SK-N-SH treated with all-trans-retinoic acid at 6 μM for 48 hours (cell line): ENCODE measurements around the gene TMBIM6.

Source experiments
- ATAC-seq: fragments of 200-7000 bp; cut with Tn5 transposase; 3 replicates; pipeline ENCODE4 v1.9.1; 2020; ENCODE audit warnings: mild to moderate bottlenecking, moderate library complexity
- ARNTL ChIP-seq: fragments of 450-650 bp; formaldehyde crosslinking; IDR thresholded peaks from 2 replicates; pipeline ENCODE4 v1.5.0; 2020; ENCODE audit warnings: low read depth, mild to moderate bottlenecking, moderate library complexity, borderline replicate concordance
- BACH2 ChIP-seq: fragments of 250-450 bp; sonication (Bioruptor Pico); IDR thresholded peaks from 2 replicates; pipeline ENCODE4 v1.9.0; 2021; ENCODE audit warnings: mild to moderate bottlenecking, borderline replicate concordance
- CSDC2 ChIP-seq: fragments of 250-450 bp; sonication (Bioruptor Pico); IDR thresholded peaks from 2 replicates; pipeline ENCODE4 v1.5.0; 2020; ENCODE audit warnings: mild to moderate bottlenecking, moderate library complexity
- ESRRG ChIP-seq: fragments of 250-450 bp; sonication (Bioruptor Pico); IDR thresholded peaks from 2 replicates; pipeline ENCODE4 v1.6.1; 2021; ENCODE audit warnings: mild to moderate bottlenecking
- GLIS3 ChIP-seq: fragments of 250-450 bp; sonication (Bioruptor Pico); IDR thresholded peaks from 2 replicates; pipeline ENCODE4 v1.5.0; 2020; ENCODE audit warnings: mild to moderate bottlenecking, moderate library complexity
- ISL1 ChIP-seq: fragments of 250-450 bp; sonication (Bioruptor Pico); IDR thresholded peaks from 2 replicates; pipeline ENCODE4 v2.1.2; 2022; ENCODE audit warnings: mild to moderate bottlenecking, moderate library complexity
- OSR1 ChIP-seq: fragments of 250-450 bp; sonication (Bioruptor Pico); IDR thresholded peaks from 2 replicates; pipeline ENCODE4 v1.8.0; 2022; ENCODE audit warnings: moderate library complexity, mild to moderate bottlenecking, inconsistent platforms
- PPARA ChIP-seq: fragments of 250-450 bp; sonication (Bioruptor Pico); IDR thresholded peaks from 2 replicates; pipeline ENCODE4 v1.5.0; 2020; ENCODE audit warnings: mild to moderate bottlenecking, borderline replicate concordance
- RARB ChIP-seq: fragments of 250-450 bp; sonication (Bioruptor Pico); IDR thresholded peaks from 2 replicates; pipeline ENCODE4 v1.8.0; 2021; ENCODE audit warnings: mild to moderate bottlenecking, moderate library complexity
- SNAI2 ChIP-seq: fragments of 250-450 bp; sonication (Bioruptor Pico); IDR thresholded peaks from 2 replicates; pipeline ENCODE4 v1.5.0; 2020; ENCODE audit warnings: mild to moderate bottlenecking, moderate library complexity
- TCF4 ChIP-seq: fragments of 250-450 bp; sonication (Bioruptor Pico); IDR thresholded peaks from 2 replicates; pipeline ENCODE4 v1.8.0; 2021; ENCODE audit warnings: mild to moderate bottlenecking, moderate library complexity, borderline replicate concordance
- TOX ChIP-seq: fragments of 250-450 bp; sonication (Bioruptor Pico); IDR thresholded peaks from 2 replicates; pipeline ENCODE4 v1.8.0; 2021; ENCODE audit warnings: mild to moderate bottlenecking, moderate library complexity, borderline replicate concordance
- ZC3H10 ChIP-seq: fragments of 250-450 bp; sonication (Bioruptor Pico); IDR thresholded peaks from 2 replicates; pipeline ENCODE4 v1.5.1; 2021; ENCODE audit warnings: mild to moderate bottlenecking, moderate library complexity
- ZFP3 ChIP-seq: fragments of 250-450 bp; sonication (Bioruptor Pico); IDR thresholded peaks from 2 replicates; pipeline ENCODE4 v1.5.0; 2020; ENCODE audit warnings: mild to moderate bottlenecking, moderate library complexity
- ZNF565 ChIP-seq: fragments of 450-650 bp; formaldehyde crosslinking; conservative IDR thresholded peaks from 2 replicates; pipeline ENCODE4 v1.5.0; 2020; ENCODE audit warnings: low read depth, mild to moderate bottlenecking, moderate library complexity
- ZNF70 ChIP-seq: fragments of 450-650 bp; formaldehyde crosslinking; IDR thresholded peaks from 2 replicates; pipeline ENCODE4 v1.5.0; 2020; ENCODE audit warnings: mild to moderate bottlenecking, moderate library complexity
- ZNF8 ChIP-seq: fragments of 450-650 bp; formaldehyde crosslinking; IDR thresholded peaks from 2 replicates; pipeline ENCODE4 v1.5.0; 2020; ENCODE audit warnings: mild to moderate bottlenecking, moderate library complexity
- TF ChIP-seq, protein P1 (sequence below): fragments of 250-450 bp; sonication (Bioruptor Pico); IDR thresholded peaks from 2 replicates; pipeline ENCODE4 v1.8.0; 2021; ENCODE audit warnings: low read depth, mild to moderate bottlenecking, moderate library complexity, borderline replicate concordance
- TF ChIP-seq, protein P2 (sequence below): fragments of 250-450 bp; sonication (Bioruptor Pico); IDR thresholded peaks from 2 replicates; pipeline ENCODE4 v1.5.0; 2020; ENCODE audit warnings: mild to moderate bottlenecking, moderate library complexity

Gene TMBIM6

GRCh38 chr12:49703647-49704137 lies 37.7 kb upstream of the TMBIM6 start (continued):
- TF ChIP-seq, protein P1, sequence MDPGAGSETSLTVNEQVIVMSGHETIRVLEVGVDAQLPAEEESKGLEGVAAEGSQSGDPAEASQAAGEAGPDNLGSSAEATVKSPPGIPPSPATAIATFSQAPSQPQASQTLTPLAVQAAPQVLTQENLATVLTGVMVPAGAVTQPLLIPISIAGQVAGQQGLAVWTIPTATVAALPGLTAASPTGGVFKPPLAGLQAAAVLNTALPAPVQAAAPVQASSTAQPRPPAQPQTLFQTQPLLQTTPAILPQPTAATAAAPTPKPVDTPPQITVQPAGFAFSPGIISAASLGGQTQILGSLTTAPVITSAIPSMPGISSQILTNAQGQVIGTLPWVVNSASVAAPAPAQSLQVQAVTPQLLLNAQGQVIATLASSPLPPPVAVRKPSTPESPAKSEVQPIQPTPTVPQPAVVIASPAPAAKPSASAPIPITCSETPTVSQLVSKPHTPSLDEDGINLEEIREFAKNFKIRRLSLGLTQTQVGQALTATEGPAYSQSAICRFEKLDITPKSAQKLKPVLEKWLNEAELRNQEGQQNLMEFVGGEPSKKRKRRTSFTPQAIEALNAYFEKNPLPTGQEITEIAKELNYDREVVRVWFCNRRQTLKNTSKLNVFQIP (CRISPR knock-in tag), result no peak
- no peak for TF ChIP-seq ESRRG

- no peak for TF ChIP-seq ZFP3 (CRISPR knock-in tag)
- TF ChIP-seq ZNF70, result no peak
- no peak for TF ChIP-seq OSR1 (CRISPR knock-in tag)
- no peak for TF ChIP-seq GLIS3 (CRISPR knock-in tag)
- TF ChIP-seq, protein P2, sequence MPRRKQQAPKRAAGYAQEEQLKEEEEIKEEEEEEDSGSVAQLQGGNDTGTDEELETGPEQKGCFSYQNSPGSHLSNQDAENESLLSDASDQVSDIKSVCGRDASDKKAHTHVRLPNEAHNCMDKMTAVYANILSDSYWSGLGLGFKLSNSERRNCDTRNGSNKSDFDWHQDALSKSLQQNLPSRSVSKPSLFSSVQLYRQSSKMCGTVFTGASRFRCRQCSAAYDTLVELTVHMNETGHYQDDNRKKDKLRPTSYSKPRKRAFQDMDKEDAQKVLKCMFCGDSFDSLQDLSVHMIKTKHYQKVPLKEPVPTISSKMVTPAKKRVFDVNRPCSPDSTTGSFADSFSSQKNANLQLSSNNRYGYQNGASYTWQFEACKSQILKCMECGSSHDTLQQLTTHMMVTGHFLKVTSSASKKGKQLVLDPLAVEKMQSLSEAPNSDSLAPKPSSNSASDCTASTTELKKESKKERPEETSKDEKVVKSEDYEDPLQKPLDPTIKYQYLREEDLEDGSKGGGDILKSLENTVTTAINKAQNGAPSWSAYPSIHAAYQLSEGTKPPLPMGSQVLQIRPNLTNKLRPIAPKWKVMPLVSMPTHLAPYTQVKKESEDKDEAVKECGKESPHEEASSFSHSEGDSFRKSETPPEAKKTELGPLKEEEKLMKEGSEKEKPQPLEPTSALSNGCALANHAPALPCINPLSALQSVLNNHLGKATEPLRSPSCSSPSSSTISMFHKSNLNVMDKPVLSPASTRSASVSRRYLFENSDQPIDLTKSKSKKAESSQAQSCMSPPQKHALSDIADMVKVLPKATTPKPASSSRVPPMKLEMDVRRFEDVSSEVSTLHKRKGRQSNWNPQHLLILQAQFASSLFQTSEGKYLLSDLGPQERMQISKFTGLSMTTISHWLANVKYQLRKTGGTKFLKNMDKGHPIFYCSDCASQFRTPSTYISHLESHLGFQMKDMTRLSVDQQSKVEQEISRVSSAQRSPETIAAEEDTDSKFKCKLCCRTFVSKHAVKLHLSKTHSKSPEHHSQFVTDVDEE (CRISPR knock-in tag), result no peak
- TF ChIP-seq, protein P1 (CRISPR knock-in tag), result no peak
- TF ChIP-seq RARB (CRISPR knock-in tag), result no peak
- no peak for TF ChIP-seq ISL1 (CRISPR knock-in tag)
- TF ChIP-seq ESRRG, result no peak
- TF ChIP-seq ZC3H10, result no peak
- TF ChIP-seq ZNF565 (CRISPR knock-in tag), result no peak
- no peak for TF ChIP-seq TOX (CRISPR knock-in tag)
- no peak for TF ChIP-seq SNAI2 (CRISPR knock-in tag)
- TF ChIP-seq PPARA (CRISPR knock-in tag), result no peak
- peak; percentile 48 for ATAC-seq
Observed at GRCh38 chr12:49705479-49706134, 35.8 kb upstream of the TMBIM6 start.

- peak; percentile 48 for ATAC-seq
- TF ChIP-seq ZNF565 (CRISPR knock-in tag), result no peak
- peak; percentile 36; the same call in 1 of the 2 replicates for TF ChIP-seq TCF4
Observed at GRCh38 chr12:49706351-49707127, 34.8 kb upstream of the TMBIM6 start.

GRCh38 chr12:49707128-49707811 lies 34.1 kb upstream of the TMBIM6 start, which contains the start of gene FMNL3:
FMNL3 (minus strand) TSS chr12:49707405; CDS start chr12:49707180, 225 bp downstream.
- peak; percentile 85 for ATAC-seq
- no peak for TF ChIP-seq BACH2 (CRISPR knock-in tag)
- TF ChIP-seq, protein P2 (CRISPR knock-in tag), result no peak
- no peak for TF ChIP-seq ESRRG
- no peak for TF ChIP-seq ZNF8
- no peak for TF ChIP-seq RARB (CRISPR knock-in tag)
- TF ChIP-seq CSDC2 (CRISPR knock-in tag), result no peak
- no peak for TF ChIP-seq ARNTL (CRISPR knock-in tag)
- TF ChIP-seq TCF4, result no peak
